Mucosa of descending colon (tissue), 3 donors: Measurements from ENCODE around the gene MYO5C. TPM values are rescaled to one million over a fixed set of nuclear protein-coding genes. Genes with fewer than 3 reads are reported as not detected.

Experiments
- ATAC-seq: fragments of 200-7000 bp; cut with Tn5 transposase; one replicate; pipeline ENCODE4 v1.9.1; 2020; ENCODE audit warnings: mild to moderate bottlenecking, moderate library complexity
- DNase-seq, 3 donors: peaks; one replicate each; pipeline ENCODE4 v3.0.0-alpha.2; 2020
- H3K36me3 ChIP-seq: fragments of 200-600 bp; one replicate; pipeline ENCODE4 v1.8.0; 2021; ENCODE audit warnings: low read depth, mild to moderate bottlenecking
- H3K4me1 ChIP-seq: fragments of 200-600 bp; one replicate; pipeline ENCODE4 v1.8.0; 2021; ENCODE audit warnings: low read depth, mild to moderate bottlenecking
- H3K4me3 ChIP-seq: fragments of 200-600 bp; one replicate; pipeline ENCODE4 v1.8.0; 2021; ENCODE audit warnings: mild to moderate bottlenecking
- H3K9me3 ChIP-seq: fragments of 200-600 bp; one replicate; pipeline ENCODE4 v1.8.0; 2021; ENCODE audit warnings: mild to moderate bottlenecking
- intact Hi-C, 2 donors: fragments of 100-400 bp; cut with DNase I in 1 of 2; cut with micrococcal nuclease in 1 of 2; formaldehyde crosslinking; loops; one replicate each; pipeline versions ENCODE4 v1.11.0 to v1.11.1; 2022; cut with DNase I, micrococcal nuclease
- total RNA-seq, 3 donors: library from RNA; stranded (reverse); fragmentation: NEBNext Ultra II Directional in 2 of 3; extraction: Animal tissue kit (Norgen Biotek cat#: 25700) in 2 of 3; gene quantifications; one replicate each; pipeline versions ENCODE4 v1.2.1 to v1.2.4, GENCODE V29; 2021 to 2023
- TF ChIP-seq, protein P1 (sequence below): fragments of 200-600 bp; IDR thresholded peaks from one replicate; pipeline ENCODE4 v1.8.0; 2022; ENCODE audit warnings: antibody characterized with exemption, mild to moderate bottlenecking
- donor health status: DM: no; HTN: no; CAD: no; lungs with moderate emphysema.
- donor health status: DM: no; HTN: no; CAD: no.
- donor health status: DM: no; HTN: yes; CAD: no.

MYO5C gene
- total RNA-seq, 3 donors from 2014 or later: 46.6 to 90.0 (median 81.6) TPM

DNA sequence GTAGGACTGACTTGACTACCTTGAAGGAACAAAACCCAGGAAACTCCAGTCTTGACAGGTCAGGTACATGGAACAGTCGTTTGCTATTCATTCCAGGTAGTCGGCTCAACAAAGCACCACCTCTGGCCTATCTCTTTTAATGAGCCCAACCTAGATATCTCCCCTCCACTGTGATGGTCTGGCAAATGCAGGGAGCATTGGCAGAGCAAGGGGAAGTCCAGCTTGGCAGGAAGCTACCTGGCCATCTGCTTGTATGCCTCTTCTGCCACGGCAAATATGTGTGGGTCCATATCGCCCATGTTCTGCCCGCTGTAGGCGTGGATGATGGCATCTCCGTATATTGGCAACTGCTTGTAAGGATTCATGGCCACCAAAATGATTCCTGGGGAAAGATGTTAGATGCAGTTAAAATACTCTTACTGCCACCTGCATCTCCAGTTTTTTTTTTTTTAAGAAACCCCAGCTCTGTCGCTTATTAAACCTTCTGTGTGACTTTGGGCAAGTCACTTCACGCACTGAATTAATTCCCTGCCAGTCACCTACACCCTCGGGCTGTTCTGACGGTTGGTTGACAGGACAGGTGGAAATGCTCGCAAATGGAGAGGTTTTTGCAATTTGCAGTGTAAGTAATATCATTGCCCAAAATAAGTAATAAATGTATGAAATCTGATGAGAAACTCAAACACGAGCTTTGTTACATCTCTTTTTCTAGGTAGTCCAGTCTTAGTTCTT lies 16.8 kb downstream of the MYO5C start:
- H3K4me3 ChIP-seq: no peak overlapping the region
- no peak for ATAC-seq
- intact Hi-C loops: no loop called here
- no peaks in the 10 kb centered on the region for H3K36me3 ChIP-seq
- H3K9me3 ChIP-seq: no peaks in the 10 kb centered on the region
- DNase-seq: no peak
- TF ChIP-seq, protein P1, sequence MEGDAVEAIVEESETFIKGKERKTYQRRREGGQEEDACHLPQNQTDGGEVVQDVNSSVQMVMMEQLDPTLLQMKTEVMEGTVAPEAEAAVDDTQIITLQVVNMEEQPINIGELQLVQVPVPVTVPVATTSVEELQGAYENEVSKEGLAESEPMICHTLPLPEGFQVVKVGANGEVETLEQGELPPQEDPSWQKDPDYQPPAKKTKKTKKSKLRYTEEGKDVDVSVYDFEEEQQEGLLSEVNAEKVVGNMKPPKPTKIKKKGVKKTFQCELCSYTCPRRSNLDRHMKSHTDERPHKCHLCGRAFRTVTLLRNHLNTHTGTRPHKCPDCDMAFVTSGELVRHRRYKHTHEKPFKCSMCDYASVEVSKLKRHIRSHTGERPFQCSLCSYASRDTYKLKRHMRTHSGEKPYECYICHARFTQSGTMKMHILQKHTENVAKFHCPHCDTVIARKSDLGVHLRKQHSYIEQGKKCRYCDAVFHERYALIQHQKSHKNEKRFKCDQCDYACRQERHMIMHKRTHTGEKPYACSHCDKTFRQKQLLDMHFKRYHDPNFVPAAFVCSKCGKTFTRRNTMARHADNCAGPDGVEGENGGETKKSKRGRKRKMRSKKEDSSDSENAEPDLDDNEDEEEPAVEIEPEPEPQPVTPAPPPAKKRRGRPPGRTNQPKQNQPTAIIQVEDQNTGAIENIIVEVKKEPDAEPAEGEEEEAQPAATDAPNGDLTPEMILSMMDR: no peak
- no peaks in the 10 kb centered on the region for H3K4me1 ChIP-seq

DNA sequence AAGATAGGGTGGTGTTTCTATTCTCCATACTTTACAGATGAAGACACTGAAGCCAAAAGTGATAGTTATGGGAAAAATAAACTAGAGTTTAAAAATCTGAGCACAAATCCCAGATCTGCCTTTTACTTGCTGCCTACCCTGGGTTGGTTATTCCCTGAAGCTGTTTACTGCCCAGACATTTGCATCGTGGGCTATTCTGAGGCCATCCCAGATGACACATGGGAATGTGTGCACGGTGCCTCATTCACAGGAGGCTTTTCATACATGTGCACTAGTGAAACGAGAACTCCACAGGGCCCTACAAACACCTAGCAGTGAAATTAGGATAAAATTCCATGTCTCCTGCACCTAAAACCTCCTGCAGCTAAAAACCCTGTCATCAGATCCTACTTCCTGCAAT lies 17.5 kb downstream of the MYO5C start:
- no peaks in the 10 kb centered on the region for H3K36me3 ChIP-seq
- TF ChIP-seq, protein P1: no peak
- H3K4me3 ChIP-seq: no peak overlapping the region
- ATAC-seq (no peak), DNase-seq (no peak)
- H3K9me3 ChIP-seq: no peaks in the 10 kb centered on the region
- intact Hi-C loops: no loop called here
- no peaks in the 10 kb centered on the region for H3K4me1 ChIP-seq

DNA sequence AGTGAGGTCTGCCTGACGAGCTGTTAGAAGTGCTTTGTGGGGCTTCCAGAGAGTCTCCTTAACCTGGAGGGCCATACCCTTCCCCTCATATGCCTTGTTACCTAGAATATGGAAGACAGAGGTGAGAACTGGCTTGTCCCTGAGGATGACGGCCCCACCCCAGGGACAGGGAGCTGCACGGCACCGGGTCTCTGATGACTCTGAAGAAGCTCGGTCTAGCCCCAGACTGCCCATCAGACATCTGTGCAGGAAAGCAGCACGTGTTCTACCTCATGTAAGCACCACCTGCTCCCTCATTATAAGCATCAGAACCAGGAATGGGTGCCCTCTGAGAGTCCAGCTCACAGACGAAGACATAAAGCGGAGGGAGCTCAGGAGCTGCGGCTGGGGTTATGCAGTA lies 18.0 kb downstream of the MYO5C start:
- H3K4me3 ChIP-seq: no peak overlapping the region
- H3K4me1 ChIP-seq: no peaks in the 10 kb centered on the region
- H3K9me3 ChIP-seq: no peaks in the 10 kb centered on the region
- DNase-seq (no peak), ATAC-seq (no peak)
- no peaks in the 10 kb centered on the region for H3K36me3 ChIP-seq
- TF ChIP-seq, protein P1: no peak
- intact Hi-C loops: no loop called here

DNA sequence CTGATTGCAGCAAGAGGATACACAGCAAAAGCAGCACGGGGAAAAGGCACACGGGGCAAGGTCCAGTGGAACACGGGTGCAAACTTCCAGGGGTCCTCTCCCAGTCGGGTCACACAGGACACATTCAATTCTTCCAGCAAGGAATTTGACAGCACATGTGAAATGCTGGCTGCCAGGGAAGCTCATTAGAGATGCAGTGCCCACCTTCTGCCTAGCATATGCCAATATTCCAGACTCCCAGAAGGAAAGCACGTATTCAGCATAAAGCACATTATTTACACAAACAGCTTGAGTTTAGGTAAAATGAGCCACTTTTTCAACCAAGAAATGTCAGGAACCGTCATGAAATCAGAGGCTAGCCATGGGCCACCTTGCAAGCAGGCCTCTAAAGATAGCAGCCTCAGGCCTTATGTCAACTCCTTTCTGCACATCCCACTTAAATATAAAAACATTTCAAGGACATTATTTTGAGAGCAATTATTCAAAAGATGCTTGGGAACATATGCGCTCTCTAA lies 19.3 kb downstream of the MYO5C start:
- intact Hi-C loops: no loop called here
- ATAC-seq: no peak
- DNase-seq: no peak
- TF ChIP-seq, protein P1: no peak
- Histone ChIP-seq H3K9me3 (no peaks in the 10 kb centered on the region), H3K4me3 (no peak overlapping the region), H3K4me1 (no peaks in the 10 kb centered on the region), H3K36me3 (no peaks in the 10 kb centered on the region)

DNA sequence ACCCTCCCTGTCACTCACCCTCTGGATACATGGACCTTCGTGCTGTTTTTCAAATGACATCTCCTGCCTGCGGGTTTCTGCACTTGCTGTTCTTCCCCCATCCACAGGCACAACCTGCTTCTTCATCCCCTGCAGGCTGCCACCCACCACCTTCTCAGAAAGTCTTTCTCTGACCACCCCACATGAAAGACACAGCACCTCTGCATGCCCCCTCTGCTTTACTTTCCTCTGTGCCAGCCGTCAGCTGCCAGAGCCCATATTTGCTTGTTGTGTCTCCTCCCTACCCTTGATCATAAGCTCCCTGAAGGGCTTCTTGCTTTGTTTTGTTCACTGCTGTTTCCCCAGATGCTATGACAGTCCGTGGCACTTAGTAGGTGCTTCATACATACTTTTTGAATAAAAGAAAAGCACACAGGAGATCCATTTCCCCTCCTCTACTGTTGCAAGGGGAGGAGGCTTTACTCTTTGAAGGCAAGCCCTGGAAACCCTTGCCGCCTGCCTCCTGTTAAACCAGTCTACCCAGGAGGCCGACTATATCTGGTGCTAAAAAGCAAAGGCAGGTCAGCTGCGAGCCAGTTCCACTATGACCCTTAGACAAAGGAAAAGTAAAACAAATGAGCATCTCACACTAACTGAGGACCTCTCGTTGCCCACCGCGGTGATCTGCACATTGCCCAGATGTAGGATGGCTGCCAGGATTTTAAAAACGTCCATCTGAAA lies 31.9 kb downstream of the MYO5C start:
- no peaks in the 10 kb centered on the region for H3K9me3 ChIP-seq
- ATAC-seq: no peak
- H3K4me3 ChIP-seq: no peak overlapping the region
- peaks cover 6% of the 10 kb centered on the region for H3K4me1 ChIP-seq
- TF ChIP-seq, protein P1: no peak
- H3K36me3 ChIP-seq: no peaks in the 10 kb centered on the region
- no peak for DNase-seq
- intact Hi-C loops: no loop called here
